ENCODE results near the gene YBX1. TPM values are rescaled to one million over a fixed set of nuclear protein-coding genes. Genes with fewer than 3 reads are reported as not detected.

YBX1 gene
- total RNA-seq, 1 experiment from 2014 or later: 652 TPM

DNA sequence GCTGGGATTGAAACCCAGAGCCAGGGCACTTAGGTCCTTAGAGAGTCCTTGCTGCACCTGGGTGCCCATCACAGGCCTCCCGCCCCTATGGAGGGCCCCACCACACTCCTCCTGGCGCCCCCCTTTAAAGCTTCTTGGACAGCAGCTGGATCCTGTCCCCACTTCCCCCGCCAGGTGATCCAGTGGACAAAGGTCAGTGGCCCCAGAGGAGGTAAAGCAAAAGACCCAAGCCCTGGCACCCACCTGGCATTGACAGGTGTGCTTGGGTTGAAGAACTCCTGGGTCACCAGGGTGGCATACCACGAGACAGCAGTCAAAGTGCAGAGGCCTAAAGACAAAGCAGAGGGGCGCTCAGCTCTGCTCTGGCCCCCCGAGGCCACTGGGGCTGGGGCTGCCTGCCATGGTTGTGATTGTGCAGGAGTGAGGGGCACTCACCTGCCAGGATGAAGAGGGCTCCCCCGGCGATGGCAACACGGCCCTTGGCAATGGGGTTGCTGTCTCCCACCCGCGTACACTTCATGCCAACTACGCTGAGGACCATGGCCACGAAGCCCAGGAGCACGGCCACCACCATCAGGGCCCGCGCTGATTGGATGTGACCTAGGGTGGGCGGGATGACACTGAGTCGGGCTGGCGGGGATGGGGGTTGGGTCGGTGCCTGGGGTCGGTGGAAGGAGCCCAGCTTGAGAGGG is 55.9 kb downstream of the YBX1 start:
- no peaks in the 10 kb centered on the region for H3K79me2 ChIP-seq (ENCODE audit: low read length)
- no peak overlapping the region for H3K4me2 ChIP-seq (ENCODE audit: low read depth, low read length, poor library complexity, severe bottlenecking)
- H3K36me3 ChIP-seq (ENCODE audit: insufficient read depth, low read length): no peaks in the 10 kb centered on the region
- no peak overlapping the region for H2AFZ ChIP-seq (ENCODE audit: low read length)
- no peaks in the 10 kb centered on the region for H3K9me2 ChIP-seq (replicated peaks; ENCODE audit: insufficient read depth, low read length)
- H3K9me3 ChIP-seq (ENCODE audit: low read length): no peaks in the 10 kb centered on the region
- no peaks in the 10 kb centered on the region for H4K20me1 ChIP-seq (ENCODE audit: insufficient read depth, low read depth, low read length)
- H3K27me3 ChIP-seq (ENCODE audit: low read length): no peaks in the 10 kb centered on the region
- no peak overlapping the region for H3K9ac ChIP-seq (ENCODE audit: low read length)
- no peak overlapping the region for H3K27ac ChIP-seq (ENCODE audit: low read length)
- no peak for DNase-seq
- H3K4me1 ChIP-seq (ENCODE audit: low read length): peaks cover 7% of the 10 kb centered on the region
- H3K4me3 ChIP-seq (ENCODE audit: low read length): no peak overlapping the region

DNA sequence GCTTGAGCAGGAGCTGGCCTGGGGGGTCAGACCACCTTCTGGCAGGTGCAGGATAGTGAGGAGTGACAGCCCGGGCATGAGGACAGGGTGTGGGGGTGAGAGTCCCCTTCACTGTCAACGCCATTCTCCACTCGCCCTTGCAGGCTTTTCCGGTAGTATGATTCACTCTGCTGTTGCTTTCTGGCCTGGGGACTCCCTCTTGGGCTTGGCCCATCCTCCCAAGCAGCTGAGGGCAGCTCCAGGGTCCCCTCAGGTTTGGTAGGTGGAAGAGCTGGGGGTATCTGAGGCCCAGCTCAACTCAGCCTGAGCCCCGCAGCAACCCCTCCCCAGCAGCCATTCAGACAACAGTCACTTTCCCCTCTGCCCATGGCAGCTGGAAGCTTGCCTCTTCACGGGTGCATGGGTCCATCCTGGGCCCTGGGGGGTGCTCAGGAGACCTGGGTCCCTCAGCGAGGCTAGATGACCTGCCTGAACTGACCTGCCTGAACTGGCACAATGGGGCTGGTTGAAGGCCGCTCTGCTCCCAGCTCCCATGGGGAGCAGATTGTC is 56.5 kb downstream of the YBX1 start:
- no peak for DNase-seq
- no peak overlapping the region for H3K9ac ChIP-seq (ENCODE audit: low read length)
- no peaks in the 10 kb centered on the region for H3K79me2 ChIP-seq (ENCODE audit: low read length)

DNA sequence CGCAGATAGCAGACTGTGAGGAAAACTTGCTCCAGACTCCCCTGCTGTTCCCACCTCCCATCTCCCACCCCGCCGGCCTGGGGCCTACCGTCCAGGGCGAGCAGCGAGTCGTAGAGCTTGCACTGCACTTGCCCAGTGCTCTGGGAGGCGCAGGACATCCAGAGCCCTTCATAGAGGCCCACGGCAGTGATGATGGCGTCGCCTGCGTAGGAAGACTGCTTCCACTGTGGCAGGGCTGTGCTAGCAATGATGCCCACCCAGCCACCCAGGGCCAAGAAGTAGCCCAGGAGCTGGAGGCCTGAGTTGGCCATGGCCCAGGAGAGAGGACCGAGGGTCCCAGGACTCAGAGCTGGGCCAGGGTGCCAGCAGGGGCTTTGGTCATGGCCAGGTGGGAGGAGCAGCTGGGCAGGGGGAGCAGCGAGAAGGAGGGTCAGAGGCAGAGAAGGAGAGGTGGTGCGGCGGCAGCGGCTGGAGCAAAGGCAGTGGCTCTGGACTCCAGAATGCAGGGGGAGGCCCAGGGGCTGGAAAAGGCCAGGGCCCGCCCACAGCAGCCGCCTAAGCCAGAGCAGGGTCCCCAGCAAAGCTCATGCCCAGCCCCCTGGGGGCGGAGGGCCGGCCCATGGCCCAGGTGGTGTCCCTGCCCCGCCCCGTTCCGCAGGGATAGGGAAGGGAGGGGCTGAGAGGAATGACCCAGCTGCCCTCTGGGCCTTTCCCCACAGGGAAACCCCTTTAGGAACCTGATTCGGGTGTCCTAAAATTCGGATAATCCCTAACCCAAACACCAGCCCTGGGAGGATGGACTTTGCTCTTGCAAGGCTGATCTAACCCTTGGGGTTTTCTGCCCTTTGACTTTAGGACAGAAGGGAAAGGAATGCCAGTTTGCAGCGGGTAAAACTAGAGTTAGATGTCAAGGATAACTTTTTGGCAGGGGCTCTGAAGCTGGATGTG is 57.8 kb downstream of the YBX1 start, which contains the start of gene CLDN19:
TSS of gene CLDN19 (minus strand) at position 484 of the 948 bp plus-strand sequence. CDS start at position 311, 173 bp downstream.
- Histone ChIP-seq H3K4me1 (ENCODE audit: low read length) (peaks cover 7% of the 10 kb centered on the region), H3K9me3 (ENCODE audit: low read length) (no peaks in the 10 kb centered on the region), H3K4me2 (ENCODE audit: low read depth, low read length, poor library complexity, severe bottlenecking) (no peak within 1 kb of the TSS), H3K9me2 (replicated peaks; ENCODE audit: insufficient read depth, low read length) (no peaks in the 10 kb centered on the region), H3K79me2 (ENCODE audit: low read length) (no peaks in the 10 kb centered on the region), H3K9ac (ENCODE audit: low read length) (no peak within 1 kb of the TSS), H3K27ac (ENCODE audit: low read length) (no peak within 1 kb of the TSS), H3K36me3 (ENCODE audit: insufficient read depth, low read length) (no peaks in the 10 kb centered on the region), H2AFZ (ENCODE audit: low read length) (no peak within 1 kb of the TSS), H3K27me3 (ENCODE audit: low read length) (no peaks in the 10 kb centered on the region), H3K4me3 (ENCODE audit: low read length) (no peak within 1 kb of the TSS), H4K20me1 (ENCODE audit: insufficient read depth, low read depth, low read length) (no peaks in the 10 kb centered on the region)
- DNase-seq: no peak

More for the DNA sequence above, 56.5 kb downstream of the YBX1 start:
- no peaks in the 10 kb centered on the region for H3K9me3 ChIP-seq (ENCODE audit: low read length)
- H3K27ac ChIP-seq (ENCODE audit: low read length): no peak overlapping the region
- no peak overlapping the region for H2AFZ ChIP-seq (ENCODE audit: low read length)
- H3K36me3 ChIP-seq (ENCODE audit: insufficient read depth, low read length): no peaks in the 10 kb centered on the region
- H3K4me2 ChIP-seq (ENCODE audit: low read depth, low read length, poor library complexity, severe bottlenecking): no peak overlapping the region
- no peak overlapping the region for H3K4me3 ChIP-seq (ENCODE audit: low read length)
- no peaks in the 10 kb centered on the region for H3K9me2 ChIP-seq (replicated peaks; ENCODE audit: insufficient read depth, low read length)
- H4K20me1 ChIP-seq (ENCODE audit: insufficient read depth, low read depth, low read length): no peaks in the 10 kb centered on the region
- peaks cover 7% of the 10 kb centered on the region for H3K4me1 ChIP-seq (ENCODE audit: low read length)
- H3K27me3 ChIP-seq (ENCODE audit: low read length): no peaks in the 10 kb centered on the region

DNA sequence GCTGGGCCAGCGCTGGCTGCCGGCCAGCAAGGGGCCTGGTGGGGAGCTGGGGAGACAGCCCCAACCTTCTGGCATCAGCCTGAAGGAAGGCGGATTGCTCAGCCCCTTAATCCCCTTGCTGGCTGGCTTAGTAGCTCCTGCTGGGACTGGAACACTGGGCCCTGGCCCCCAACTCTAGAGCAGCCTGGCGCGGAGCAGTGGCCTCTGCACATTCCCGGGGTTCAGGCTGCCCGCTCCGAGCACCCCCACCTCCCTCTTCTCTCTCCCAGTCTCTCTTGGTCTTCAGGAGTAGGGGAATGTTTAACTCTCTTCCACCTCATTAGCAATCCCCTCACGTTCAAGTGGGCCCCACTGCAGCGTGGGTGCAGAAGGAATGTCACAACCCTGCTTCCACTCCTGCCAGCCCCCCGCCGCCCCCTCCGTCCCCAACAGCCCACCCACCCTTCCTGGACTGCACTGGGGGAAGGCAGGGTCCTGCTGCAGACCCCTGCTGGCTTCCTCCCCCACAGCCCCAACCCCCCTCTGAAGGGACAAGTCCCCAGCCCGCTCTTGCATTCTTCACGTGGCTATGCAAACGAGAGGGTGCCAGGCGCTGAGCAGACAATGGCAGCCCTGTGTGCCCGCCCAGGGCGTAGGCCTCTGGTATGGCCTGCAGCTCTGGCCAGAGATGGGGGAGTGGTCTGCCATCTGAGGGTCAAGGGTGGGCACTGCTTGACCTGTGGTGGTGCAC is 58.8 kb downstream of the YBX1 start:
- Histone ChIP-seq H3K9ac (ENCODE audit: low read length) (no peak overlapping the region), H3K9me2 (replicated peaks; ENCODE audit: insufficient read depth, low read length) (no peaks in the 10 kb centered on the region), H2AFZ (ENCODE audit: low read length) (no peak overlapping the region), H3K9me3 (ENCODE audit: low read length) (no peaks in the 10 kb centered on the region), H3K4me2 (ENCODE audit: low read depth, low read length, poor library complexity, severe bottlenecking) (no peak overlapping the region), H3K79me2 (ENCODE audit: low read length) (no peaks in the 10 kb centered on the region), H3K36me3 (ENCODE audit: insufficient read depth, low read length) (peaks cover under 1% of the 10 kb centered on the region; the same call in 1 of the 2 replicates), H3K4me1 (ENCODE audit: low read length) (peaks cover 7% of the 10 kb centered on the region), H4K20me1 (ENCODE audit: insufficient read depth, low read depth, low read length) (no peaks in the 10 kb centered on the region), H3K27me3 (ENCODE audit: low read length) (no peaks in the 10 kb centered on the region), H3K4me3 (ENCODE audit: low read length) (no peak overlapping the region), H3K27ac (ENCODE audit: low read length) (no peak overlapping the region)
- DNase-seq: no peak

DNA sequence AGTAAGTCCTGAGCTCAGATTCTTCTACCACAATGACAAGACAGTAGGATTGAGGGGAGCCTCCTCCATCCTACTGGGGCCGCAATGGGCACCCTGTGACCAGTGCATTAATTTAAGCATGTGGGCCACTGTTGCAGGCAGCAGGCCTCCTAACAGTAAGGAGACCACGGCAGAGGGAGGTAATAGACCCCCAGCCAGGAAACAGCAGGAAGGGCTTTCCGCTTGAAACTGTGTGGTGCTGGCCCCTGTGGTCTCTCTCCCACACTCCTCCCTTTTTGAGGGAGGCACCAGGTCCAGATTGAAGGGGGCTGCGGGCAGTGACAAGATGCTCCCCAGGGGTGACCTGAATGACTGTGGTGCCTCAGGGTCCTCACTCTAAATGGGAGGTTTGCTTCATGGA is 59.5 kb downstream of the YBX1 start:
- Histone ChIP-seq H3K4me2 (ENCODE audit: low read depth, low read length, poor library complexity, severe bottlenecking) (no peak overlapping the region), H3K27ac (ENCODE audit: low read length) (no peak overlapping the region), H3K9ac (ENCODE audit: low read length) (no peak overlapping the region), H3K79me2 (ENCODE audit: low read length) (no peaks in the 10 kb centered on the region), H3K9me2 (replicated peaks; ENCODE audit: insufficient read depth, low read length) (no peaks in the 10 kb centered on the region), H3K9me3 (ENCODE audit: low read length) (no peaks in the 10 kb centered on the region), H3K36me3 (ENCODE audit: insufficient read depth, low read length) (peaks cover 7% of the 10 kb centered on the region; the same call in 1 of the 2 replicates), H3K27me3 (ENCODE audit: low read length) (no peaks in the 10 kb centered on the region), H2AFZ (ENCODE audit: low read length) (no peak overlapping the region), H4K20me1 (ENCODE audit: insufficient read depth, low read depth, low read length) (no peaks in the 10 kb centered on the region), H3K4me3 (ENCODE audit: low read length) (no peak overlapping the region), H3K4me1 (ENCODE audit: low read length) (peaks cover 7% of the 10 kb centered on the region)
- no peak for DNase-seq

DNA sequence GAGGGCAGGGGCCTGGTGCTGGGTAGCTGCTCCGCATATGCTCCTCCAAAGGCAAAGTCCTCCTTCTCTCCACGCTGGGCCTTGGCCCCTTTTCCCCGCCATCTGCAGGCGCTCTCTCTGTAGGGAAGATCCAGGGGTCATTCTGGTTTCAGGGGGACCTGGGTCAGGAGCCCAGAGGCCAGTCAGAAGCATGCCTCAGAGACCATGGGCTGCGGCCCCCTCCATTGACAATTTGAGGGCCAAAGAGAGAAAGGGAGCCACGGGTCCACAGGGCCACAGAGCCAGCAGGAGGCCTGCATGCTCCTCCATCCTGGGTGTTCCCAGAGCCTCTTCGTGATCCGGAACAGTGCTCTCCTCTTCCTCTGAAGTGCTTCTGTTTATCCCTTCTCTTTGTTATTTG is 59.9 kb downstream of the YBX1 start:
- H3K9me3 ChIP-seq (ENCODE audit: low read length): no peaks in the 10 kb centered on the region
- H3K4me2 ChIP-seq (ENCODE audit: low read depth, low read length, poor library complexity, severe bottlenecking): no peak overlapping the region
- H3K27ac ChIP-seq (ENCODE audit: low read length): no peak overlapping the region
- no peaks in the 10 kb centered on the region for H4K20me1 ChIP-seq (ENCODE audit: insufficient read depth, low read depth, low read length)
- H3K79me2 ChIP-seq (ENCODE audit: low read length): no peaks in the 10 kb centered on the region
- H3K9ac ChIP-seq (ENCODE audit: low read length): no peak overlapping the region
- no peak overlapping the region for H2AFZ ChIP-seq (ENCODE audit: low read length)
- no peaks in the 10 kb centered on the region for H3K9me2 ChIP-seq (replicated peaks; ENCODE audit: insufficient read depth, low read length)
- H3K4me3 ChIP-seq (ENCODE audit: low read length): no peak overlapping the region
- H3K27me3 ChIP-seq (ENCODE audit: low read length): no peaks in the 10 kb centered on the region
- H3K4me1 ChIP-seq (ENCODE audit: low read length): peaks cover 4% of the 10 kb centered on the region
- peaks cover 7% of the 10 kb centered on the region; the same call in 1 of the 2 replicates for H3K36me3 ChIP-seq (ENCODE audit: insufficient read depth, low read length)
- DNase-seq: no peak

DNA sequence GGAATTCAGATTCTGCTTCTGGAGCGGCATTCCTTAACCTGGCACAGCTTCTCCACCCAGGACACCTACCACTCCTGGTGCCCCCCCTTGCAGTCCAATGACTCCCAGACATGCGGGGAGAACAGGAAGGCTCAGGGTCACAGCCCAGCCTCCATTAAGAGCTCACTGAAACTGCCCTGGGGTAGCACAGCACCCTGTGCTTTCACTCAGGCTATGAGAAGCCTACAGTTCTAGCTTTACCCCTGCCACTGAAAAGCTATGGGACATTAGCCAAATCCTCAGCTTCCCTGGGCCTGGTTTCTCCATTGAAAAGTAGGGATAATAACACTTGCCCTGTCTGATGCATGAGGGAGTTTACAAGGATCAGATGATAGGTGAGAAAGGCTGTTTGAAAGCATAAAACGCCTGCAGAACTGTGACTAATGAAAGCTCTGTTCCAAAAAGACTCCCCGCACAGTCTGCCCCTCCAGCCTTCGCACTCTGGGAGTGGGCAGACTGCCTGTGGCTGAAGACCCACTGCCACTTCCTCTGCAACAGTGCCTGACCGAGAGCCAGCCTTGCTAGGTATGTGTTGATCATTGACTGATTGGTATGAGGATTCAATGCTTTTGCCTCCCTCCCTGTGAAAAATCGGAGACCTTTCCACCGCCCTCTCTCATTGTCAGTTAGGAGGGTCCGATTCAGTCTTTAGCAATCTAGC is 60.5 kb downstream of the YBX1 start:
- no peak for DNase-seq
- H3K4me3 ChIP-seq (ENCODE audit: low read length): no peak overlapping the region
- H3K4me2 ChIP-seq (ENCODE audit: low read depth, low read length, poor library complexity, severe bottlenecking): no peak overlapping the region
- no peak overlapping the region for H3K27ac ChIP-seq (ENCODE audit: low read length)
- no peak overlapping the region for H2AFZ ChIP-seq (ENCODE audit: low read length)
- no peaks in the 10 kb centered on the region for H3K27me3 ChIP-seq (ENCODE audit: low read length)
- H3K79me2 ChIP-seq (ENCODE audit: low read length): no peaks in the 10 kb centered on the region
- H3K4me1 ChIP-seq (ENCODE audit: low read length): no peaks in the 10 kb centered on the region
- H3K9me3 ChIP-seq (ENCODE audit: low read length): no peaks in the 10 kb centered on the region
- H3K9ac ChIP-seq (ENCODE audit: low read length): no peak overlapping the region
- H4K20me1 ChIP-seq (ENCODE audit: insufficient read depth, low read depth, low read length): no peaks in the 10 kb centered on the region
- H3K36me3 ChIP-seq (ENCODE audit: insufficient read depth, low read length): peaks cover 7% of the 10 kb centered on the region; the same call in 1 of the 2 replicates
- no peaks in the 10 kb centered on the region for H3K9me2 ChIP-seq (replicated peaks; ENCODE audit: insufficient read depth, low read length)

Data from Karpas-422 (cell line).